SK-N-SH treated with all-trans-retinoic acid at 6 μM for 48 hours (cell line): ENCODE measurements around the gene ZNF783.

Source experiments
- ATAC-seq: fragments of 200-7000 bp; cut with Tn5 transposase; 3 replicates; pipeline ENCODE4 v1.9.1; 2020; ENCODE audit warnings: mild to moderate bottlenecking, moderate library complexity
- ARNTL ChIP-seq: fragments of 450-650 bp; formaldehyde crosslinking; IDR thresholded peaks from 2 replicates; pipeline ENCODE4 v1.5.0; 2020; ENCODE audit warnings: low read depth, mild to moderate bottlenecking, moderate library complexity, borderline replicate concordance
- BACH2 ChIP-seq: fragments of 250-450 bp; sonication (Bioruptor Pico); IDR thresholded peaks from 2 replicates; pipeline ENCODE4 v1.9.0; 2021; ENCODE audit warnings: mild to moderate bottlenecking, borderline replicate concordance
- CREB5 ChIP-seq: fragments of 250-450 bp; sonication (Bioruptor Pico); IDR thresholded peaks from 2 replicates; pipeline ENCODE4 v1.5.1; 2020; ENCODE audit warnings: low read depth, mild to moderate bottlenecking, moderate library complexity
- CSRNP3 ChIP-seq: fragments of 250-450 bp; sonication (Bioruptor Pico); IDR thresholded peaks from 2 replicates; pipeline ENCODE4 v1.5.1; 2021; ENCODE audit warnings: mild to moderate bottlenecking, moderate library complexity
- ESRRG ChIP-seq: fragments of 250-450 bp; sonication (Bioruptor Pico); IDR thresholded peaks from 2 replicates; pipeline ENCODE4 v1.6.1; 2021; ENCODE audit warnings: mild to moderate bottlenecking
- GLIS3 ChIP-seq: fragments of 250-450 bp; sonication (Bioruptor Pico); IDR thresholded peaks from 2 replicates; pipeline ENCODE4 v1.5.0; 2020; ENCODE audit warnings: mild to moderate bottlenecking, moderate library complexity
- ISL1 ChIP-seq: fragments of 250-450 bp; sonication (Bioruptor Pico); IDR thresholded peaks from 2 replicates; pipeline ENCODE4 v2.1.2; 2022; ENCODE audit warnings: mild to moderate bottlenecking, moderate library complexity
- OSR1 ChIP-seq: fragments of 250-450 bp; sonication (Bioruptor Pico); IDR thresholded peaks from 2 replicates; pipeline ENCODE4 v1.8.0; 2022; ENCODE audit warnings: moderate library complexity, mild to moderate bottlenecking, inconsistent platforms
- POU6F1 ChIP-seq: fragments of 250-450 bp; sonication (Bioruptor Pico); IDR thresholded peaks from 2 replicates; pipeline ENCODE4 v1.8.0; 2021; ENCODE audit warnings: low read depth, mild to moderate bottlenecking, moderate library complexity, borderline replicate concordance
- PPARA ChIP-seq: fragments of 250-450 bp; sonication (Bioruptor Pico); IDR thresholded peaks from 2 replicates; pipeline ENCODE4 v1.5.0; 2020; ENCODE audit warnings: mild to moderate bottlenecking, borderline replicate concordance
- RARB ChIP-seq: fragments of 250-450 bp; sonication (Bioruptor Pico); IDR thresholded peaks from 2 replicates; pipeline ENCODE4 v1.8.0; 2021; ENCODE audit warnings: mild to moderate bottlenecking, moderate library complexity
- TCF4 ChIP-seq: fragments of 250-450 bp; sonication (Bioruptor Pico); IDR thresholded peaks from 2 replicates; pipeline ENCODE4 v1.8.0; 2021; ENCODE audit warnings: mild to moderate bottlenecking, moderate library complexity, borderline replicate concordance
- TOX ChIP-seq: fragments of 250-450 bp; sonication (Bioruptor Pico); IDR thresholded peaks from 2 replicates; pipeline ENCODE4 v1.8.0; 2021; ENCODE audit warnings: mild to moderate bottlenecking, moderate library complexity, borderline replicate concordance
- TSHZ2 ChIP-seq: fragments of 250-450 bp; sonication (Bioruptor Pico); IDR thresholded peaks from 2 replicates; pipeline ENCODE4 v1.5.0; 2020; ENCODE audit warnings: mild to moderate bottlenecking, moderate library complexity
- ZC3H10 ChIP-seq: fragments of 250-450 bp; sonication (Bioruptor Pico); IDR thresholded peaks from 2 replicates; pipeline ENCODE4 v1.5.1; 2021; ENCODE audit warnings: mild to moderate bottlenecking, moderate library complexity
- ZFP3 ChIP-seq: fragments of 250-450 bp; sonication (Bioruptor Pico); IDR thresholded peaks from 2 replicates; pipeline ENCODE4 v1.5.0; 2020; ENCODE audit warnings: mild to moderate bottlenecking, moderate library complexity
- ZNF8 ChIP-seq: fragments of 450-650 bp; formaldehyde crosslinking; IDR thresholded peaks from 2 replicates; pipeline ENCODE4 v1.5.0; 2020; ENCODE audit warnings: mild to moderate bottlenecking, moderate library complexity

The ZNF783 gene

GRCh38 chr7:149293338-149293737 is 31.3 kb downstream of the ZNF783 start:
- no peak for ATAC-seq
- no peak for TF ChIP-seq RARB (CRISPR knock-in tag)
- no peak for TF ChIP-seq TSHZ2 (CRISPR knock-in tag)
- no peak for TF ChIP-seq PPARA
- no peak for TF ChIP-seq ISL1 (CRISPR knock-in tag)
- no peak for TF ChIP-seq ESRRG
- no peak for TF ChIP-seq TCF4 (CRISPR knock-in tag)
- no peak for TF ChIP-seq GLIS3 (CRISPR knock-in tag)
- no peak for TF ChIP-seq OSR1 (CRISPR knock-in tag)
- no peak for TF ChIP-seq BACH2 (CRISPR knock-in tag)
- no peak for TF ChIP-seq ZC3H10 (CRISPR knock-in tag)
- no peak for TF ChIP-seq ZNF8 (CRISPR knock-in tag)
- TF ChIP-seq CSRNP3 (CRISPR knock-in tag), result no peak
- no peak for TF ChIP-seq POU6F1 (CRISPR knock-in tag)
- no peak for TF ChIP-seq TOX (CRISPR knock-in tag)
- TF ChIP-seq, all 23 proteins: peak for 0

- ATAC-seq, result no peak
- TF ChIP-seq RARB (CRISPR knock-in tag) (no peak), TSHZ2 (CRISPR knock-in tag) (no peak), CSRNP3 (CRISPR knock-in tag) (no peak), ZC3H10 (CRISPR knock-in tag) (no peak), ESRRG (no peak), TCF4 (CRISPR knock-in tag) (no peak), CREB5 (CRISPR knock-in tag) (no peak), ISL1 (CRISPR knock-in tag) (no peak), ARNTL (CRISPR knock-in tag) (no peak), ZFP3 (no peak), PPARA (no peak)
- TF ChIP-seq, all 23 proteins: peak for 0
These were observed 32.1 kb downstream of the ZNF783 start for GRCh38 chr7:149293946-149294633.
